AG08395 (cell line): ENCODE measurements around the gene DDX1.
"Not testable (repeated sequence)": the region's sequence is repeated elsewhere in the genome, so short reads cannot be mapped to it uniquely, and the experiment has no call there.

ENCODE experiments used
- DNase-seq: peaks from one replicate; pipeline ENCODE4 v3.0.0; 2012; ENCODE audit warnings: mixed read lengths, low spot score

Gene DDX1

GRCh38 chr2:15677141-15677843 lies 85.6 kb downstream of the DDX1 start:
- DNase-seq: no peak

DNA sequence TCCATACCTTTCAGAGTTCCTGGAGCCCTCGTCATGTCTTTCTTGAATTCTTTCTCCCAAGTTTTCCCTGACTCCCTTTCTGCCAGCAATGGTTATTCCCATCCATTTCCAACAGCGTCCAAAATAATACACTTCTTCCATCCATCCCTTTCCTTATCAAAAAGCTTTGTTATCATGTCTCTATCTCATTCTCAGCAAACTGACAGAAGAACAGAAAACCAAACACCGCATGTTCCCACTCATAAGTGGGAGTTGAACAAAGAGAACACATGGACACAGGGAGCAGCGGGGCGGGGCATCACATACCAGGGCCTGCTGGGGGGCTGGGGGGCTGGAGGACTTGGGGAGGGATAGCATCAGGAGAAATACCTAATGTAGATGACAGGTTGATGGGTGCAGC lies 86.7 kb downstream of the DDX1 start:
- DNase-seq: no peak

DNA sequence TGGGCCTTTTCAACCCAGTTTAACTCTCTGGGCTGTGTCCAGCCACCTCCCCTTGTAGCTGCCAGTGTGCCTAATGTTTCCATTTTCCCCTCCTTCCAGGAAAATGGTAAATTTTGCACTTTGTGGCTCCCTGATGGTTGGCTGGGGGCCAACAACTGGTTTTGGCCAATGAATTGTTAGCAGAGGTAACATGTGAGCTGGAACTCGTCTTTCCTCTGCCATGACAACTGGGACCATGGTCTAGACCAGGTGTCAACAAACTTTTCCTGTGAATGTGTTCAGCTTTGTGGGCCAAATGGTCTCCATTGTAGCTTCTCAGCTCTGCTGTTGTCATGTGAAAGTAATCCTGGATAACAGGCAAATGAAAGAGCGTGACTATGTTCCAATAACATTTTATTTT lies 87.2 kb downstream of the DDX1 start:
- no peak for DNase-seq

DNA sequence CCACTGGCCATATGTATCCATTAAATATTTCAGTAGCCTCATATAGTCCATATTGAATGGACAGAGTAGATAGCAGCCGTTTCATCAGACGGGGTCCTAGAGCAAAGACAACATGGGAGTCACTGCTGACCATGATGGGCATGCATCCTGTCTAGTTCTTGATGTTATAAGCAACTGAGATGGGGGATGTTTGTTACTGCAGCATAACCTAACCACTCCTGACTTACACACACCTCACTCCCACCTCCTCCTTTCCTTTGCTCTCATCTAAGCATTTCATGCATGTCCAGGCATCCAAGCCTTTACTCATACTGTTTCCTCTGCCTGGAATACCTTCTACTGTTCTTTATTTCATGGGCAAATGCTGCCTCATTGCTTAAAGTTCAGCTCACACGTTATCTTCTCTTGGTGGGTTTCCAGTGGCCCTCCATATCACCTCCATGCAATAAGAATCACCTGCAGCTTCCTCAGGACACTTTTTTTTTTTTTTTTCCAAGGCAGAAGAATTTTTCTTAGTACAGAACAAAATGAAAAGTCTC lies 87.8 kb downstream of the DDX1 start:
- no peak for DNase-seq

- DNase-seq: not testable (repeated sequence)
These were observed 88.5 kb downstream of the DDX1 start for GRCh38 chr2:15680132-15680531.
